Measurements from ENCODE around the gene TMEM140.
"Not testable (repeated sequence)": the region's sequence is repeated elsewhere in the genome, so short reads cannot be mapped to it uniquely, and the experiment has no call there.

The TMEM140 gene

GRCh38 chr7:135208102-135208793, 60.4 kb downstream of the TMEM140 start:
- Histone ChIP-seq H3K27me3 (ENCODE audit: insufficient read depth, low read length) (no peaks in the 10 kb centered on the region), H2AFZ (ENCODE audit: low read depth, low read length) (no peak overlapping the region), H3K9me3 (ENCODE audit: low read length) (no peaks in the 10 kb centered on the region), H3K36me3 (ENCODE audit: insufficient read depth, low read length) (peaks cover 10% of the 10 kb centered on the region), H3K4me1 (ENCODE audit: insufficient read depth, low read length) (peaks cover 7% of the 10 kb centered on the region), H3K4me3 (ENCODE audit: low read length) (no peak overlapping the region)

- no peaks in the 10 kb centered on the region for H3K9me3 ChIP-seq (ENCODE audit: low read length)
- no peaks in the 10 kb centered on the region for H3K27me3 ChIP-seq (ENCODE audit: insufficient read depth, low read length)
- peaks cover 4% of the 10 kb centered on the region for H3K36me3 ChIP-seq (ENCODE audit: insufficient read depth, low read length)
- H3K4me3 ChIP-seq (ENCODE audit: low read length), result no peak overlapping the region
- H2AFZ ChIP-seq (ENCODE audit: low read depth, low read length), result no peak overlapping the region
- H3K4me1 ChIP-seq (ENCODE audit: insufficient read depth, low read length), result peaks cover 7% of the 10 kb centered on the region
Measured at GRCh38 chr7:135209225-135209834, 61.5 kb downstream of the TMEM140 start.

GRCh38 chr7:135210888-135211178, 63.0 kb downstream of the TMEM140 start:
- Histone ChIP-seq H3K36me3 (ENCODE audit: insufficient read depth, low read length) (peaks cover 2% of the 10 kb centered on the region), H3K4me3 (ENCODE audit: low read length) (peak overlapping the region; percentile 92), H3K27me3 (ENCODE audit: insufficient read depth, low read length) (no peaks in the 10 kb centered on the region), H3K9me3 (ENCODE audit: low read length) (no peaks in the 10 kb centered on the region), H3K4me1 (ENCODE audit: insufficient read depth, low read length) (peaks cover 7% of the 10 kb centered on the region), H2AFZ (ENCODE audit: low read depth, low read length) (peak overlapping the region; percentile 89)

- Histone ChIP-seq H3K4me1 (ENCODE audit: insufficient read depth, low read length) (peaks cover 7% of the 10 kb centered on the region), H3K36me3 (ENCODE audit: insufficient read depth, low read length) (no peaks in the 10 kb centered on the region), H3K27me3 (ENCODE audit: insufficient read depth, low read length) (no peaks in the 10 kb centered on the region), H2AFZ (ENCODE audit: low read depth, low read length) (peak within 1 kb of the TSS; percentile 89), H3K9me3 (ENCODE audit: low read length) (no peaks in the 10 kb centered on the region), H3K4me3 (ENCODE audit: low read length) (peak within 1 kb of the TSS; percentile 92)
Measured at GRCh38 chr7:135211179-135211945, 63.5 kb downstream of the TMEM140 start, which contains the start of gene WDR91. TSS of gene WDR91 (minus strand) at chr7:135211526. CDS start at chr7:135211502, 24 bp downstream.

- not testable (repeated sequence) for H3K36me3 ChIP-seq (ENCODE audit: insufficient read depth, low read length); H3K9me3 ChIP-seq (ENCODE audit: low read length); H3K27me3 ChIP-seq (ENCODE audit: insufficient read depth, low read length); H3K4me1 ChIP-seq (ENCODE audit: insufficient read depth, low read length)
- H3K4me3 ChIP-seq (ENCODE audit: low read length), result peak overlapping the region; percentile 71
- H2AFZ ChIP-seq (ENCODE audit: low read depth, low read length), result peak overlapping the region; percentile 89
Measured at GRCh38 chr7:135211946-135212685, 64.2 kb downstream of the TMEM140 start.

GRCh38 chr7:135213831-135214230, 66.0 kb downstream of the TMEM140 start:
- Histone ChIP-seq H3K27me3 (ENCODE audit: insufficient read depth, low read length) (no peaks in the 10 kb centered on the region), H3K9me3 (ENCODE audit: low read length) (no peaks in the 10 kb centered on the region), H2AFZ (ENCODE audit: low read depth, low read length) (no peak overlapping the region), H3K36me3 (ENCODE audit: insufficient read depth, low read length) (no peaks in the 10 kb centered on the region), H3K4me3 (ENCODE audit: low read length) (no peak overlapping the region), H3K4me1 (ENCODE audit: insufficient read depth, low read length) (peaks cover 7% of the 10 kb centered on the region)

GRCh38 chr7:135215180-135215579, 67.3 kb downstream of the TMEM140 start:
- Histone ChIP-seq H3K27me3 (ENCODE audit: insufficient read depth, low read length) (peaks cover 2% of the 10 kb centered on the region), H3K4me3 (ENCODE audit: low read length) (no peak overlapping the region), H3K36me3 (ENCODE audit: insufficient read depth, low read length) (no peaks in the 10 kb centered on the region), H2AFZ (ENCODE audit: low read depth, low read length) (no peak overlapping the region), H3K9me3 (ENCODE audit: low read length) (no peaks in the 10 kb centered on the region), H3K4me1 (ENCODE audit: insufficient read depth, low read length) (peaks cover 7% of the 10 kb centered on the region)

GRCh38 chr7:135215698-135216097, 67.8 kb downstream of the TMEM140 start:
- H3K4me3 ChIP-seq (ENCODE audit: low read length), result no peak overlapping the region
- H3K27me3 ChIP-seq (ENCODE audit: insufficient read depth, low read length), result peaks cover 2% of the 10 kb centered on the region
- no peak overlapping the region for H2AFZ ChIP-seq (ENCODE audit: low read depth, low read length)
- H3K4me1 ChIP-seq (ENCODE audit: insufficient read depth, low read length), result peaks cover 6% of the 10 kb centered on the region
- H3K9me3 ChIP-seq (ENCODE audit: low read length), result no peaks in the 10 kb centered on the region
- no peaks in the 10 kb centered on the region for H3K36me3 ChIP-seq (ENCODE audit: insufficient read depth, low read length)
